Testis (tissue), 2 donors: ENCODE measurements around the gene GPANK1.

Source experiments
- POLR2A ChIP-seq: fragments of 450-650 bp; IDR thresholded peaks from one replicate; pipeline ENCODE4 v1.6.1; 2017; ENCODE audit warnings: antibody characterized with exemption, mild to moderate bottlenecking, moderate library complexity
- TF ChIP-seq, protein P1 (sequence below), 3 experiments: fragments of 450-650 bp in 2 of 3; fragments of 200-600 bp in 1 of 3; sonication (generic) in 1 of 3; IDR thresholded peaks; one replicate each; pipeline ENCODE4 v1.5.1; 2016 to 2019; ENCODE audit warnings: antibody characterized with exemption in 3 of 3, mild to moderate bottlenecking in 2 of 3, moderate library complexity in 1 of 3

DNA sequence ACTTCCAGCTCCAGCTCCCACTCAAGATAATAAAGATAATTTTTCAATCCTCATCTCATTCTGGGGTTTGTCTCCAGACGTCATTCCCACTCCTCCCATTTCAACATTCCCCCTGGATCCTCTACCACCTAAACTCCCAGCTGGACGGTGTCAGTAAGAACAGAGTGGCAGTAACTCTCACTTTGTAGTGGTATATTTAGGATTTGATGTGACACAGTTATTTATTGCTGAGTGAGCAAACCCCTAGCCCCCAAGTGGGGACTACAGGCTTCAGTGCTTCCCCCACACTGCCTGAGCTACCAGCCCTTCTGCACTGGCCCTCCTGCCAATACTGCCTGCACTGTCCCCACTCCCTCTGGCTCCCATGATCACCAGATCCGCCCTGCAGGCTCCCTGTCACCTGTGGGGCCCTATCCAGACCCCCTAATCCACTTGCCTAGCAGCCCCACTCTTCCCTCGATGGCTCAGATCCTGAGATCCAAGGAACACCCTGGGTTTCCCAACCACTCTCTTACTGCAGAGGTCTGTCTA lies 6.6 kb downstream of the GPANK1 start:
- TF ChIP-seq, protein P1, sequence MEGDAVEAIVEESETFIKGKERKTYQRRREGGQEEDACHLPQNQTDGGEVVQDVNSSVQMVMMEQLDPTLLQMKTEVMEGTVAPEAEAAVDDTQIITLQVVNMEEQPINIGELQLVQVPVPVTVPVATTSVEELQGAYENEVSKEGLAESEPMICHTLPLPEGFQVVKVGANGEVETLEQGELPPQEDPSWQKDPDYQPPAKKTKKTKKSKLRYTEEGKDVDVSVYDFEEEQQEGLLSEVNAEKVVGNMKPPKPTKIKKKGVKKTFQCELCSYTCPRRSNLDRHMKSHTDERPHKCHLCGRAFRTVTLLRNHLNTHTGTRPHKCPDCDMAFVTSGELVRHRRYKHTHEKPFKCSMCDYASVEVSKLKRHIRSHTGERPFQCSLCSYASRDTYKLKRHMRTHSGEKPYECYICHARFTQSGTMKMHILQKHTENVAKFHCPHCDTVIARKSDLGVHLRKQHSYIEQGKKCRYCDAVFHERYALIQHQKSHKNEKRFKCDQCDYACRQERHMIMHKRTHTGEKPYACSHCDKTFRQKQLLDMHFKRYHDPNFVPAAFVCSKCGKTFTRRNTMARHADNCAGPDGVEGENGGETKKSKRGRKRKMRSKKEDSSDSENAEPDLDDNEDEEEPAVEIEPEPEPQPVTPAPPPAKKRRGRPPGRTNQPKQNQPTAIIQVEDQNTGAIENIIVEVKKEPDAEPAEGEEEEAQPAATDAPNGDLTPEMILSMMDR (IDR thresholded peaks at IDR 0.05), result no peak
- TF ChIP-seq POLR2A, result no peak
